GM23338 (cell line): Measurements from ENCODE around the gene KCNT2.

ENCODE experiments used
- CREB1 ChIP-seq: fragments of 250-450 bp; sonication (Bioruptor Pico); IDR thresholded peaks from 2 replicates; pipeline ENCODE4 v1.5.0; 2020; ENCODE audit warnings: low read depth, mild to moderate bottlenecking, moderate library complexity
- EZH2 ChIP-seq: fragments of 200-600 bp; sonication (generic); IDR thresholded peaks from one replicate; pipeline ENCODE4 v1.8.0; 2017; ENCODE audit warnings: antibody characterized with exemption, mild to moderate bottlenecking, low read depth; ENCODE audit not compliant: unreplicated experiment
- EZH2phosphoT487 ChIP-seq: fragments of 200-600 bp; sonication (generic); IDR thresholded peaks from one replicate; pipeline ENCODE4 v1.8.1; 2018; ENCODE audit warnings: antibody characterized with exemption; ENCODE audit not compliant: unreplicated experiment
- JUNB ChIP-seq: IDR thresholded peaks from one replicate; pipeline ENCODE4 v1.6.1; 2016; ENCODE audit warnings: antibody characterized with exemption; ENCODE audit not compliant: unreplicated experiment
- NANOG ChIP-seq: IDR thresholded peaks from 2 replicates; pipeline ENCODE4 v1.6.1; 2016; ENCODE audit warnings: antibody characterized with exemption, borderline replicate concordance
- POLR2AphosphoS5 ChIP-seq: IDR thresholded peaks from 2 replicates; pipeline ENCODE4 v1.6.1; 2016; ENCODE audit warnings: antibody characterized with exemption, low read depth
- STAT1 ChIP-seq: IDR thresholded peaks from one replicate; pipeline ENCODE4 v1.6.1; 2016; ENCODE audit warnings: antibody characterized with exemption; ENCODE audit not compliant: unreplicated experiment
- ZNF114 ChIP-seq: fragments of 250-450 bp; sonication (Bioruptor Pico); IDR thresholded peaks from 2 replicates; pipeline ENCODE4 v1.5.0; 2020; ENCODE audit warnings: mild to moderate bottlenecking, moderate library complexity
- ZNF331 ChIP-seq: fragments of 250-450 bp; sonication (Bioruptor Pico); IDR thresholded peaks from 2 replicates; pipeline ENCODE4 v1.5.0; 2020; ENCODE audit warnings: low read depth, mild to moderate bottlenecking, moderate library complexity
- TF ChIP-seq, protein P1 (sequence below), 2 experiments: fragments of 200-600 bp in 1 of 2; sonication (generic) in 1 of 2; conservative IDR thresholded peaks; 2 replicates each; pipeline versions ENCODE4 v1.5.1 to v1.6.1; 2016 to 2017; ENCODE audit warnings: antibody characterized with exemption in 2 of 2, low read depth in 2 of 2, mild to moderate bottlenecking in 2 of 2, moderate library complexity in 1 of 2
- TF ChIP-seq, protein P2 (sequence below): IDR thresholded peaks from one replicate; pipeline ENCODE4 v1.6.1; 2018; ENCODE audit warnings: antibody characterized with exemption; ENCODE audit not compliant: unreplicated experiment
- TF ChIP-seq, protein P3 (sequence below): IDR thresholded peaks from 2 replicates; pipeline ENCODE4 v1.6.1; 2016; ENCODE audit warnings: antibody characterized with exemption
- TF ChIP-seq, protein P4 (sequence below): fragments of 250-450 bp; sonication (Bioruptor Pico); IDR thresholded peaks from 2 replicates; pipeline ENCODE4 v1.5.0; 2020; ENCODE audit warnings: mild to moderate bottlenecking, moderate library complexity

DNA sequence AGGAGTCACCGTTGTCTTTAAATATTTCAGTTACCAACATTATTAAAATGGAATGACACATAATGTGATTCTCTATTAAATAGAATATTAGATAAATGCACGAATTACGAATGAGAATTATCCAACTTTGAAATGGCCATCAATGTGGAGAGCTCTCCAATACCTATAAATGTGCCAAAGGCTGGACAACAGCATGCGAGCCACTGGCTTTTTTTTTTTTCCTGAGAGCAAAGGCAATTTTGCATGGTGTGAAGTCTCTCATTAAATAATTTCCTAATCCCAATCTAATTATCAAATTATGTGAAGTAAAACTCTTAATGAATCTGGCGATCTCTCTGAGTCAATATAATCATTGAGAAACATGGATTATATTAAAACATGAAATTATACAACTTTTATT, 113.5 kb downstream of the KCNT2 start:
- TF ChIP-seq, protein P1, sequence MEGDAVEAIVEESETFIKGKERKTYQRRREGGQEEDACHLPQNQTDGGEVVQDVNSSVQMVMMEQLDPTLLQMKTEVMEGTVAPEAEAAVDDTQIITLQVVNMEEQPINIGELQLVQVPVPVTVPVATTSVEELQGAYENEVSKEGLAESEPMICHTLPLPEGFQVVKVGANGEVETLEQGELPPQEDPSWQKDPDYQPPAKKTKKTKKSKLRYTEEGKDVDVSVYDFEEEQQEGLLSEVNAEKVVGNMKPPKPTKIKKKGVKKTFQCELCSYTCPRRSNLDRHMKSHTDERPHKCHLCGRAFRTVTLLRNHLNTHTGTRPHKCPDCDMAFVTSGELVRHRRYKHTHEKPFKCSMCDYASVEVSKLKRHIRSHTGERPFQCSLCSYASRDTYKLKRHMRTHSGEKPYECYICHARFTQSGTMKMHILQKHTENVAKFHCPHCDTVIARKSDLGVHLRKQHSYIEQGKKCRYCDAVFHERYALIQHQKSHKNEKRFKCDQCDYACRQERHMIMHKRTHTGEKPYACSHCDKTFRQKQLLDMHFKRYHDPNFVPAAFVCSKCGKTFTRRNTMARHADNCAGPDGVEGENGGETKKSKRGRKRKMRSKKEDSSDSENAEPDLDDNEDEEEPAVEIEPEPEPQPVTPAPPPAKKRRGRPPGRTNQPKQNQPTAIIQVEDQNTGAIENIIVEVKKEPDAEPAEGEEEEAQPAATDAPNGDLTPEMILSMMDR (conservative IDR thresholded peaks at IDR 0.05; ENCODE audit: low read depth in 2 of 2): no peak
- TF ChIP-seq EZH2 (no peak), POLR2AphosphoS5 (no peak), EZH2phosphoT487 (no peak), CREB1 (CRISPR knock-in tag) (no peak), ZNF331 (no peak), STAT1 (no peak), NANOG (no peak), JUNB (no peak), ZNF114 (CRISPR knock-in tag) (no peak)
- TF ChIP-seq, protein P2, sequence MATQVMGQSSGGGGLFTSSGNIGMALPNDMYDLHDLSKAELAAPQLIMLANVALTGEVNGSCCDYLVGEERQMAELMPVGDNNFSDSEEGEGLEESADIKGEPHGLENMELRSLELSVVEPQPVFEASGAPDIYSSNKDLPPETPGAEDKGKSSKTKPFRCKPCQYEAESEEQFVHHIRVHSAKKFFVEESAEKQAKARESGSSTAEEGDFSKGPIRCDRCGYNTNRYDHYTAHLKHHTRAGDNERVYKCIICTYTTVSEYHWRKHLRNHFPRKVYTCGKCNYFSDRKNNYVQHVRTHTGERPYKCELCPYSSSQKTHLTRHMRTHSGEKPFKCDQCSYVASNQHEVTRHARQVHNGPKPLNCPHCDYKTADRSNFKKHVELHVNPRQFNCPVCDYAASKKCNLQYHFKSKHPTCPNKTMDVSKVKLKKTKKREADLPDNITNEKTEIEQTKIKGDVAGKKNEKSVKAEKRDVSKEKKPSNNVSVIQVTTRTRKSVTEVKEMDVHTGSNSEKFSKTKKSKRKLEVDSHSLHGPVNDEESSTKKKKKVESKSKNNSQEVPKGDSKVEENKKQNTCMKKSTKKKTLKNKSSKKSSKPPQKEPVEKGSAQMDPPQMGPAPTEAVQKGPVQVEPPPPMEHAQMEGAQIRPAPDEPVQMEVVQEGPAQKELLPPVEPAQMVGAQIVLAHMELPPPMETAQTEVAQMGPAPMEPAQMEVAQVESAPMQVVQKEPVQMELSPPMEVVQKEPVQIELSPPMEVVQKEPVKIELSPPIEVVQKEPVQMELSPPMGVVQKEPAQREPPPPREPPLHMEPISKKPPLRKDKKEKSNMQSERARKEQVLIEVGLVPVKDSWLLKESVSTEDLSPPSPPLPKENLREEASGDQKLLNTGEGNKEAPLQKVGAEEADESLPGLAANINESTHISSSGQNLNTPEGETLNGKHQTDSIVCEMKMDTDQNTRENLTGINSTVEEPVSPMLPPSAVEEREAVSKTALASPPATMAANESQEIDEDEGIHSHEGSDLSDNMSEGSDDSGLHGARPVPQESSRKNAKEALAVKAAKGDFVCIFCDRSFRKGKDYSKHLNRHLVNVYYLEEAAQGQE: no peak
- TF ChIP-seq, protein P3, sequence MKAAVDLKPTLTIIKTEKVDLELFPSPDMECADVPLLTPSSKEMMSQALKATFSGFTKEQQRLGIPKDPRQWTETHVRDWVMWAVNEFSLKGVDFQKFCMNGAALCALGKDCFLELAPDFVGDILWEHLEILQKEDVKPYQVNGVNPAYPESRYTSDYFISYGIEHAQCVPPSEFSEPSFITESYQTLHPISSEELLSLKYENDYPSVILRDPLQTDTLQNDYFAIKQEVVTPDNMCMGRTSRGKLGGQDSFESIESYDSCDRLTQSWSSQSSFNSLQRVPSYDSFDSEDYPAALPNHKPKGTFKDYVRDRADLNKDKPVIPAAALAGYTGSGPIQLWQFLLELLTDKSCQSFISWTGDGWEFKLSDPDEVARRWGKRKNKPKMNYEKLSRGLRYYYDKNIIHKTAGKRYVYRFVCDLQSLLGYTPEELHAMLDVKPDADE: no peak
- TF ChIP-seq, protein P4, sequence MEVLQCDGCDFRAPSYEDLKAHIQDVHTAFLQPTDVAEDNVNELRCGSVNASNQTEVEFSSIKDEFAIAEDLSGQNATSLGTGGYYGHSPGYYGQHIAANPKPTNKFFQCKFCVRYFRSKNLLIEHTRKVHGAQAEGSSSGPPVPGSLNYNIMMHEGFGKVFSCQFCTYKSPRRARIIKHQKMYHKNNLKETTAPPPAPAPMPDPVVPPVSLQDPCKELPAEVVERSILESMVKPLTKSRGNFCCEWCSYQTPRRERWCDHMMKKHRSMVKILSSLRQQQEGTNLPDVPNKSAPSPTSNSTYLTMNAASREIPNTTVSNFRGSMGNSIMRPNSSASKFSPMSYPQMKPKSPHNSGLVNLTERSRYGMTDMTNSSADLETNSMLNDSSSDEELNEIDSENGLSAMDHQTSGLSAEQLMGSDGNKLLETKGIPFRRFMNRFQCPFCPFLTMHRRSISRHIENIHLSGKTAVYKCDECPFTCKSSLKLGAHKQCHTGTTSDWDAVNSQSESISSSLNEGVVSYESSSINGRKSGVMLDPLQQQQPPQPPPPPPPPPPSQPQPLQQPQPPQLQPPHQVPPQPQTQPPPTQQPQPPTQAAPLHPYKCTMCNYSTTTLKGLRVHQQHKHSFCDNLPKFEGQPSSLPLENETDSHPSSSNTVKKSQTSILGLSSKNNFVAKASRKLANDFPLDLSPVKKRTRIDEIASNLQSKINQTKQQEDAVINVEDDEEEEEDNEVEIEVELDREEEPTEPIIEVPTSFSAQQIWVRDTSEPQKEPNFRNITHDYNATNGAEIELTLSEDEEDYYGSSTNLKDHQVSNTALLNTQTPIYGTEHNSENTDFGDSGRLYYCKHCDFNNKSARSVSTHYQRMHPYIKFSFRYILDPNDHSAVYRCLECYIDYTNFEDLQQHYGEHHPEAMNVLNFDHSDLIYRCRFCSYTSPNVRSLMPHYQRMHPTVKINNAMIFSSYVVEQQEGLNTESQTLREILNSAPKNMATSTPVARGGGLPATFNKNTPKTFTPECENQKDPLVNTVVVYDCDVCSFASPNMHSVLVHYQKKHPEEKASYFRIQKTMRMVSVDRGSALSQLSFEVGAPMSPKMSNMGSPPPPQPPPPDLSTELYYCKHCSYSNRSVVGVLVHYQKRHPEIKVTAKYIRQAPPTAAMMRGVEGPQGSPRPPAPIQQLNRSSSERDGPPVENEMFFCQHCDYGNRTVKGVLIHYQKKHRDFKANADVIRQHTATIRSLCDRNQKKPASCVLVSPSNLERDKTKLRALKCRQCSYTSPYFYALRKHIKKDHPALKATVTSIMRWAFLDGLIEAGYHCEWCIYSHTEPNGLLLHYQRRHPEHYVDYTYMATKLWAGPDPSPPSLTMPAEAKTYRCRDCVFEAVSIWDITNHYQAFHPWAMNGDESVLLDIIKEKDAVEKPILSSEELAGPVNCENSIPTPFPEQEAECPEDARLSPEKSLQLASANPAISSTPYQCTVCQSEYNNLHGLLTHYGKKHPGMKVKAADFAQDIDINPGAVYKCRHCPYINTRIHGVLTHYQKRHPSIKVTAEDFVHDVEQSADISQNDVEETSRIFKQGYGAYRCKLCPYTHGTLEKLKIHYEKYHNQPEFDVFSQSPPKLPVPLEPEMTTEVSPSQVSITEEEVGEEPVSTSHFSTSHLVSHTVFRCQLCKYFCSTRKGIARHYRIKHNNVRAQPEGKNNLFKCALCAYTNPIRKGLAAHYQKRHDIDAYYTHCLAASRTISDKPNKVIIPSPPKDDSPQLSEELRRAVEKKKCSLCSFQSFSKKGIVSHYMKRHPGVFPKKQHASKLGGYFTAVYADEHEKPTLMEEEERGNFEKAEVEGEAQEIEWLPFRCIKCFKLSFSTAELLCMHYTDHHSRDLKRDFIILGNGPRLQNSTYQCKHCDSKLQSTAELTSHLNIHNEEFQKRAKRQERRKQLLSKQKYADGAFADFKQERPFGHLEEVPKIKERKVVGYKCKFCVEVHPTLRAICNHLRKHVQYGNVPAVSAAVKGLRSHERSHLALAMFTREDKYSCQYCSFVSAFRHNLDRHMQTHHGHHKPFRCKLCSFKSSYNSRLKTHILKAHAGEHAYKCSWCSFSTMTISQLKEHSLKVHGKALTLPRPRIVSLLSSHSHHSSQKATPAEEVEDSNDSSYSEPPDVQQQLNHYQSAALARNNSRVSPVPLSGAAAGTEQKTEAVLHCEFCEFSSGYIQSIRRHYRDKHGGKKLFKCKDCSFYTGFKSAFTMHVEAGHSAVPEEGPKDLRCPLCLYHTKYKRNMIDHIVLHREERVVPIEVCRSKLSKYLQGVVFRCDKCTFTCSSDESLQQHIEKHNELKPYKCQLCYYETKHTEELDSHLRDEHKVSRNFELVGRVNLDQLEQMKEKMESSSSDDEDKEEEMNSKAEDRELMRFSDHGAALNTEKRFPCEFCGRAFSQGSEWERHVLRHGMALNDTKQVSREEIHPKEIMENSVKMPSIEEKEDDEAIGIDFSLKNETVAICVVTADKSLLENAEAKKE (CRISPR knock-in tag): no peak
